AG04449 (cell line): ENCODE results near the gene DLG1.

ENCODE experiments used
- CTCF ChIA-PET: fragments of 350-600 bp; formaldehyde crosslinking; extraction: SDS; loops from one replicate; lab custom pipeline; 2021; ENCODE audit warnings: antibody characterized with exemption; lab: Yijun Ruan, JAX
- POLR2A ChIA-PET: fragments of 400-600, 350-600 bp; formaldehyde crosslinking; extraction: SDS; loops from one replicate; lab custom pipeline; 2020; ENCODE audit warnings: antibody characterized with exemption, inconsistent platforms; lab: Yijun Ruan, JAX
- DNase-seq: peaks from one replicate; pipeline ENCODE4 v3.0.0-alpha.2; 2010; ENCODE audit warnings: low read depth, low spot score
- H3K4me3 ChIP-seq: 2 replicates; pipeline ENCODE4 v1.5.1; 2011; ENCODE audit warnings: low read depth, mild to moderate bottlenecking, control low read depth, low read length
- CTCF ChIP-seq: IDR thresholded peaks from one replicate; pipeline ENCODE4 v1.5.1; 2011; ENCODE audit warnings: mild to moderate bottlenecking, moderate library complexity, low read length, control low read depth, inconsistent platforms; ENCODE audit not compliant: insufficient read depth; ENCODE audit errors: missing control alignments

DLG1 gene

GRCh38 chr3:197023998-197024651, 274.3 kb downstream of the DLG1 start:
- H3K4me3 ChIP-seq = no peak overlapping the region
- no peak for TF ChIP-seq CTCF
- CTCF ChIA-PET = interaction anchor here (0.9 to 1.6 kb wide), 5 partner anchors 18 to 575 kb away, joined by 3 to 7 read pairs (median 3); no protein-coding TSS in a partner anchor
- POLR2A ChIA-PET = no interaction called here
- no peak for DNase-seq

GRCh38 chr3:197023241-197023997, 275.0 kb downstream of the DLG1 start:
- DNase-seq = no peak
- CTCF ChIA-PET = interaction anchor here (0.9 to 3.9 kb wide), 5 partner anchors 7 to 576 kb away, joined by 3 to 30 read pairs (median 5); partner anchors contain the start of gene MELTF
- no peak overlapping the region for H3K4me3 ChIP-seq
- POLR2A ChIA-PET = no interaction called here
- no peak for TF ChIP-seq CTCF

GRCh38 chr3:197022405-197023231, 275.8 kb downstream of the DLG1 start:
- no peak overlapping the region for H3K4me3 ChIP-seq
- ChIA-PET POLR2A (no interaction called here), CTCF (interaction anchor here (0.9 to 3.9 kb wide), 3 partner anchors 8 to 27 kb away, joined by 3 to 30 read pairs (median 7); partner anchors contain the start of gene MELTF)

GRCh38 chr3:197021729-197022404, 276.5 kb downstream of the DLG1 start:
- CTCF ChIA-PET = interaction anchor here (0.9 to 3.9 kb wide), 4 partner anchors 9 to 26 kb away, joined by 3 to 30 read pairs (median 4); partner anchors contain the start of gene MELTF

More at GRCh38 chr3:197022405-197023231, 275.8 kb downstream of the DLG1 start:
- no peak for DNase-seq
- TF ChIP-seq CTCF = no peak

GRCh38 chr3:197021231-197021630, 277.2 kb downstream of the DLG1 start:
- DNase-seq = no peak
- ChIA-PET POLR2A (no interaction called here), CTCF (interaction anchor here (0.9 to 3.9 kb wide), 3 partner anchors 9 to 18 kb away, joined by 4 to 30 read pairs (median 4); partner anchors contain the start of gene MELTF)
- no peak for TF ChIP-seq CTCF
- H3K4me3 ChIP-seq = no peak overlapping the region

More at GRCh38 chr3:197021729-197022404, 276.5 kb downstream of the DLG1 start:
- POLR2A ChIA-PET = no interaction called here
- no peak for DNase-seq
- no peak for TF ChIP-seq CTCF
- H3K4me3 ChIP-seq = no peak overlapping the region
